Gastrocnemius medialis (tissue), 4 donors: ENCODE measurements around the gene ADAM11. TPM values are rescaled to one million over a fixed set of nuclear protein-coding genes. Genes with fewer than 3 reads are reported as not detected.

ENCODE experiments used
- ATAC-seq, 2 donors: fragments of 150-250 bp; one replicate each; pipeline ENCODE4 v1.9.1; 2016
- DNase-seq, 2 donors: peaks; one replicate each; pipeline ENCODE4 v3.0.0-alpha.2; 2019
- H3K27ac ChIP-seq, 4 donors: fragments of 200-600 bp; sonication (generic); 1 replicate in 1 of 4; 2 replicates in 3 of 4; pipeline ENCODE4 v1.5.1; 2016 to 2018; ENCODE audit warnings: mild to moderate bottlenecking in 2 of 4, moderate library complexity in 1 of 4
- H3K27me3 ChIP-seq, 3 donors: fragments of 200-600 bp; sonication (generic) in 2 of 3; 1 replicate in 1 of 3; 2 replicates in 2 of 3; pipeline versions ENCODE4 v1.5.1 to v1.6.0; 2016 to 2019; ENCODE audit warnings: mild to moderate bottlenecking in 1 of 3, moderate library complexity in 1 of 3
- H3K36me3 ChIP-seq, 2 donors: fragments of 200-600 bp; sonication (generic) in 1 of 2; one replicate each; pipeline ENCODE4 v1.5.1; 2017 to 2018
- H3K4me1 ChIP-seq, 2 donors: fragments of 200-600 bp; sonication (generic) in 1 of 2; one replicate each; pipeline ENCODE4 v1.5.1; 2016 to 2017; ENCODE audit warnings: mild to moderate bottlenecking in 2 of 2
- H3K4me3 ChIP-seq, 4 donors: fragments of 200-600 bp; sonication (generic) in 3 of 4; 1 replicate in 1 of 4; 2 replicates in 3 of 4; pipeline ENCODE4 v1.5.1; 2016 to 2019; ENCODE audit warnings: mild to moderate bottlenecking in 2 of 4
- H3K9me3 ChIP-seq, 3 donors: fragments of 200-600 bp; sonication (generic) in 2 of 3; 1 replicate in 1 of 3; 2 replicates in 2 of 3; pipeline ENCODE4 v1.5.1; 2016 to 2019
- CTCF ChIP-seq, 5 experiments: fragments of 450-650 bp in 3 of 5; fragments of 200-600 bp in 2 of 5; sonication (generic) in 2 of 5; IDR thresholded peaks in 4 of 5; conservative IDR thresholded peaks in 1 of 5; 1 replicate in 4 of 5; 2 replicates in 1 of 5; pipeline ENCODE4 v1.5.1; 2016 to 2019; ENCODE audit warnings: antibody characterized with exemption in 5 of 5, mild to moderate bottlenecking in 3 of 5, moderate library complexity in 3 of 5
- POLR2A ChIP-seq, 2 donors: fragments of 450-650 bp; IDR thresholded peaks; one replicate each; pipeline ENCODE4 v1.6.1; 2017; ENCODE audit warnings: antibody characterized with exemption in 2 of 2, mild to moderate bottlenecking in 2 of 2, moderate library complexity in 2 of 2
- in situ Hi-C, 4 donors: fragments of 200-750 bp; cut with MboI; loops; one replicate each; pipeline versions ENCODE4 v1.15.0 to v1.8.0; 2017; ENCODE audit warnings: low sequenced_read_pairs in 4 of 4
- intact Hi-C: fragments of 100-400 bp; cut with DNase I; formaldehyde crosslinking; loops from one replicate; pipeline ENCODE4 v1.15.1; 2023; ENCODE audit warnings: low total_unique reads
- total RNA-seq, 4 donors: library from RNA; depleted of rRNA; stranded (reverse); fragments of >200 nt; gene quantifications; one replicate each; pipeline versions ENCODE4 v1.1.0 to v1.2.3, GENCODE V29; 2016

The ADAM11 gene
- total RNA-seq, 4 donors from 2014 or later = 0.04 to 0.36 TPM; not detected in 2

- ATAC-seq (no peak), DNase-seq (no peak)
- Histone ChIP-seq H3K9me3 (no peaks in the 10 kb centered on the region), H3K27me3 (peaks cover 15 to 19% (median 19%) of the 10 kb centered on the region in 3 donors), H3K27ac (no peak overlapping the region), H3K4me3 (no peak overlapping the region), H3K36me3 (no peaks in the 10 kb centered on the region), H3K4me1 (peaks cover 0 to 6% of the 10 kb centered on the region in 2 donors)
- intact Hi-C loops = no loop called here
- in situ Hi-C loops = loop anchor here in 1 of 4 donors (25.0 kb wide), 1 partner anchor 274 kb away; no protein-coding TSS in a partner anchor
- TF ChIP-seq POLR2A (IDR thresholded peaks at IDR 0.05) = no peak
- no peak for TF ChIP-seq CTCF (IDR thresholded peaks at IDR 0.05 in 4 of 5, conservative IDR thresholded peaks at IDR 0.05 in 1 of 5)
These were observed 4.4 kb downstream of the ADAM11 start for GRCh38 chr17:44763170-44763569.

GRCh38 chr17:44765965-44766364 lies 7.2 kb downstream of the ADAM11 start:
- in situ Hi-C loops (loop anchor here in 1 of 4 donors (25.0 kb wide), 1 partner anchor 271 kb away; no protein-coding TSS in a partner anchor), intact Hi-C loops (no loop called here)
- no peak overlapping the region for H3K27ac ChIP-seq
- H3K4me1 ChIP-seq = no peaks in the 10 kb centered on the region
- no peak for DNase-seq
- no peak for ATAC-seq
- H3K4me3 ChIP-seq = no peak overlapping the region
- no peaks in the 10 kb centered on the region for H3K9me3 ChIP-seq
- TF ChIP-seq CTCF (IDR thresholded peaks at IDR 0.05 in 4 of 5, conservative IDR thresholded peaks at IDR 0.05 in 1 of 5) (no peak), POLR2A (IDR thresholded peaks at IDR 0.05) (no peak)
- H3K36me3 ChIP-seq = no peaks in the 10 kb centered on the region
- H3K27me3 ChIP-seq = no peaks in the 10 kb centered on the region

GRCh38 chr17:44766409-44767038 lies 7.7 kb downstream of the ADAM11 start:
- Histone ChIP-seq H3K27ac (no peak overlapping the region), H3K27me3 (no peaks in the 10 kb centered on the region)
- no peak for ATAC-seq

GRCh38 chr17:44767493-44767892 lies 8.7 kb downstream of the ADAM11 start:
- in situ Hi-C loops = loop anchor here in 1 of 4 donors (25.0 kb wide), 1 partner anchor 270 kb away; no protein-coding TSS in a partner anchor

More at GRCh38 chr17:44766409-44767038, 7.7 kb downstream of the ADAM11 start:
- Histone ChIP-seq H3K36me3 (no peaks in the 10 kb centered on the region), H3K4me3 (no peak overlapping the region), H3K4me1 (no peaks in the 10 kb centered on the region), H3K9me3 (no peaks in the 10 kb centered on the region)
- TF ChIP-seq CTCF (IDR thresholded peaks at IDR 0.05 in 4 of 5, conservative IDR thresholded peaks at IDR 0.05 in 1 of 5) (no peak), POLR2A (IDR thresholded peaks at IDR 0.05) (no peak)
- intact Hi-C loops = no loop called here
- in situ Hi-C loops = loop anchor here in 1 of 4 donors (25.0 kb wide), 1 partner anchor 271 kb away; no protein-coding TSS in a partner anchor
- DNase-seq = no peak

More at GRCh38 chr17:44767493-44767892, 8.7 kb downstream of the ADAM11 start:
- TF ChIP-seq CTCF (IDR thresholded peaks at IDR 0.05 in 4 of 5, conservative IDR thresholded peaks at IDR 0.05 in 1 of 5) (no peak), POLR2A (IDR thresholded peaks at IDR 0.05) (no peak)
- H3K27ac ChIP-seq = no peak overlapping the region
- no peak for ATAC-seq
- intact Hi-C loops = no loop called here
- H3K9me3 ChIP-seq = no peaks in the 10 kb centered on the region
- H3K27me3 ChIP-seq = peaks cover 0 to 2% (median 0%) of the 10 kb centered on the region in 3 donors
- H3K4me1 ChIP-seq = no peaks in the 10 kb centered on the region
- no peak for DNase-seq
- H3K36me3 ChIP-seq = no peaks in the 10 kb centered on the region
- H3K4me3 ChIP-seq = no peak overlapping the region
